HG02763 (cell line): ENCODE measurements around the gene HSD17B3.
"Not testable (repeated sequence)": the region's sequence is repeated elsewhere in the genome, so short reads cannot be mapped to it uniquely, and the experiment has no call there.

Source experiments
- ATAC-seq: cut with Tn5 transposase; IDR thresholded peaks from one replicate; pipeline ENCODE4 v1.9.1; 2021; ENCODE audit warnings: mild to moderate bottlenecking, moderate library complexity; ENCODE audit not compliant: unreplicated experiment

HSD17B3 gene

DNA sequence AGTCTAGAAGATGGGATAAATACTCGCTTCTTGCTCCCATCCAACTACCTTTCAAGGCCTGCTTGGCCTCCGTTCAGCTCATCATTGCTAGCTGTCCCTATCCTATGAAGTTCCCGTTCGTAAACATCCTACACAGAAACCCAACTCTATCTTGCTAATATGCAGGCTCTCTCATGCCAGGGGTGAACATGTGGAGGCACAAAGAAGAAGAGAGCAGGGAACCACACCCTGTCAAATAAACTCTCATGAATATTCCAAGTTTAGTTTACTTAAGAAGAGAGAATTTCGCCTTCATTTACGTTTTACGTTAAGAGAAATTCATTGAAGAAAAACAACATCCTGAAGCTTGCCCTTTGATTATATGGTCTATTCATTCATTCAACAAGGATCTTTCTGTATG, 7.9 kb upstream of the HSD17B3 start:
- no peak for ATAC-seq

DNA sequence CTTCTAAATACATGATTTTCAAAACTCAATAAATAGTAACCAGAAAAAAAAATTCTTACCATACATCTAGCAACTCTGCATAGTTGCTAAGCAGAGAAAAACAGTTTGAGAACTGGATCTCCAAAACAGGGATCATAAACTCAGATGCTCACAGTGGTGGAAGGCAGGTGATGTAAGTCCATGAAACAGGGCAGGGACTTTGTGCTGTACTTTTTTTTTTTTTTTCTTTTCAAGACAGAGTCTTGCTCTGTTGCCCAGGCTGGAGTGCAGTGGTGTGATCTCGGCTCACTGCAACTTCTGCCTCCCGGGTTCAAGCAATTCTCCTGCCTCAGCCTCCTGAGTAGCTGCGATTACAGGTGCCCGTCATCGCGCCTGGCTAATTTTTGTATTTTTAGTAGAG, 5.0 kb upstream of the HSD17B3 start:
- ATAC-seq = not testable (repeated sequence)

- ATAC-seq = no peak
These were observed 3.2 kb upstream of the HSD17B3 start for GRCh38 chr9:96305171-96305570.

- ATAC-seq = no peak
These were observed 2.3 kb upstream of the HSD17B3 start for GRCh38 chr9:96304230-96304629.

DNA sequence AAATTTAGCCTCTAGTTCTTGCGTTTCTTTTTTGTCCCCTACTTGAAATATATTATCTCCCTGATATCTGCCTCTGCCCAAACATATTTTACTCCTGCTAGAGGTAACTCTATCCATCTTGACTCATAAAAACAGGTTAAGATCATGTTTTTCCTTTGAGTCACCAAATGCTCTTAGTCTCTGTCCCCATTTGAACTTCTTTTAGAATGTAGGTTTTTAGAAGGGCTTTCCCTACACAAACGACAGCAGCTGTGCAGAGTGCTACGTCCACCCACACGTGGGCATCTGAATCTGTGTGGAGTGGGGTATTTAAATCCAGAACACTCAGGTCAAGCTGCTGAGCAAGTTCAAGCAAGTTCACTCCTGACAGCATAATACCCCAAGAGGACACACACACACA, 2.2 kb downstream of the HSD17B3 start:
- ATAC-seq = no peak

DNA sequence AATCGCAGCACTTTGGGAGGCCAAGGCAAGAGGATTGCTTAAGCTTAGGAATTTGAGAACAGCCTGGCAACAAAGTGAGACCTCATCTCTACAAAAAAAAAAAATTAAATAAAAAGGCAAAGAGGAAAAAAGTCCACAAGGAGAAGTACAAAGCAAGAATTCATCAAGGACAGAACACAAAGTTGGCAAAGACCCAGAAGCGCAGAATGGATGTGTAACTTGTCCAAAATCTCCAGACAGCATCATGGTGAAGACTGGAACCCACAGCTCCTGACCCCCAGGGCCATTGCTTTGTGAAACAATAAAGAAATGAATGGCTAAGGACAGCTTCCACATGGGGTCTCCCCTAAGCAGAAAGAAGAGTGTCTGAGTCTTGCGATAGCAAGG, 7.8 kb downstream of the HSD17B3 start:
- ATAC-seq = no peak

GRCh38 chr9:96293498-96294158, 8.3 kb downstream of the HSD17B3 start:
- ATAC-seq = no peak

DNA sequence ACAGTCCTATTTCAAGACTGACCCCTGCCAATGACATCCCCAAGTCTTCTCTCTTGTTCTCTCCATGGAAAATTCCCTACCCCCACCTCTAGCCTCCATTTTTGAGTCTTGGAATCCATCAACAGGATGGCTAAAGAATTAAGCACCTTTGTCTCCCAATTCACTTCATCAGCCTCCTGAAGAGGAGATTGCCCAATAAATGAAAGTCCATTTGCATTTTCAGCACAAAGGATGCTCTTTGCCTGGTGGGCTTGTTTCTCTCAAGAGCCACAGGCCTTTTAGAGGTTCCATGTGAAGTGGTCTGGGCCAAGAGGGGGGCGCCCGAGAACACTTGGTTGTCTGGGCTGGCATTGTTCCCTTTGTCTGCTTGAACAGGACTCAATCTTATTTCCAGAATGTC, 12.6 kb downstream of the HSD17B3 start:
- ATAC-seq = no peak

GRCh38 chr9:96281641-96282040, 20.3 kb downstream of the HSD17B3 start:
- no peak for ATAC-seq

DNA sequence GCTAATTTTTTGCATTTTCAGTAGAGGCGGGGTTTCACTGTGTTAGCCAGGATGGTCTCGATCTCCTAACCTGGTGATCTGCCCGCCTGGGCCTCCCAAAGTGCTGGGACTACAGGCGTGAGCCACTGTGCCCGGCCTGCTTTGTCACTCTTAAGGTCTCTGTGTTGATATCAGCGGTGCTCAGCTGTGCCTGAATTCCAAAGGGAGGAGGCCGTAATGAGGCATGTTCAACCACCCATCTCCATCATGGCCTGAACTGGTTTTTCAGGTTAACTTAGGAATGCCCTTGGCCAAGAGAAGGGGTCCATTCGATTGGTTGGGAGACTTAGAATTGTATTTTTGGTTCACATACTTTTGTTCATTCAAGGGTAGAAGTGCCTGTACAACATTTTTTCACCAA, 22.0 kb downstream of the HSD17B3 start:
- ATAC-seq = no peak

GRCh38 chr9:96274939-96275338, 27.0 kb downstream of the HSD17B3 start:
- no peak for ATAC-seq

- no peak for ATAC-seq
These were observed 31.7 kb downstream of the HSD17B3 start for GRCh38 chr9:96270236-96270744.

GRCh38 chr9:96258967-96259366, 43.0 kb downstream of the HSD17B3 start:
- ATAC-seq = no peak

DNA sequence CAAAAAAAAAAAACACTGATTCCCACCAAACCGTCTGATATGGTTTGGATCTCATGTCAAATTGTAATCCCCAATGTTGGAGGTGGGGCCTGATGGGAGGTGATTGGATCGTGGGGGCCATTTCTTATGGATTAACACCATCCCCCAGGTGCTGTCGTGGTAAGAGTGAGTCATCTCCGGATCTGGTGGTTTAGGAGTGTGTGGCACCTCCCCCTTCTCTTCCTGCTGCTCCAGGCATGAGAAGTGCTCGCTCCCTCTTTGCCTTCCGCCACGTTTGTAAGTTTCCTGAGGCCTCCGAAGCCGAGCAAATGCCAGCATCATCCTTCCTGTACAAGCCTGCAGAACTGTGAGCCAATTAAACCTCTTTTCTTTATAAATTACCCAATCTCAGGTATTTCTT, 45.2 kb downstream of the HSD17B3 start:
- ATAC-seq = no peak

DNA sequence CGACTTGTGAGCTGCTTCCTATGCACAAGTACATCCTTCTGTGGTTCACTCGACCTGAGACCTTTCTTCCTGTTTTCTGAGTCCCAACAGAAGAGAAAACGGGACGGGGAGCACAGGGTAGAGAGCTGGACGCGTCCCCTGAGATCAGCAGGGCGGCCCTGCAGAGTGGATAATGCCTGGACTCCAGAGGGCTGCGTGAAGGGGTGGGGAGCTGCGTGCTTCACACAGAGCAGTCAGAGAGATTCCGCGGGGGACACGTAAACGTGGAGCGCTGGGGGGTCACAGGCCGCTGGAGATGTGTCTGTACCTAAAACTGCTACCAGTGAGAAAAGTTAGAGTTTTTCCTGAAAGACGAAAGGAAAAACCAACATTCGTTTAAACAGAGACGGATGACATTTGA, 46.3 kb downstream of the HSD17B3 start:
- no peak for ATAC-seq

DNA sequence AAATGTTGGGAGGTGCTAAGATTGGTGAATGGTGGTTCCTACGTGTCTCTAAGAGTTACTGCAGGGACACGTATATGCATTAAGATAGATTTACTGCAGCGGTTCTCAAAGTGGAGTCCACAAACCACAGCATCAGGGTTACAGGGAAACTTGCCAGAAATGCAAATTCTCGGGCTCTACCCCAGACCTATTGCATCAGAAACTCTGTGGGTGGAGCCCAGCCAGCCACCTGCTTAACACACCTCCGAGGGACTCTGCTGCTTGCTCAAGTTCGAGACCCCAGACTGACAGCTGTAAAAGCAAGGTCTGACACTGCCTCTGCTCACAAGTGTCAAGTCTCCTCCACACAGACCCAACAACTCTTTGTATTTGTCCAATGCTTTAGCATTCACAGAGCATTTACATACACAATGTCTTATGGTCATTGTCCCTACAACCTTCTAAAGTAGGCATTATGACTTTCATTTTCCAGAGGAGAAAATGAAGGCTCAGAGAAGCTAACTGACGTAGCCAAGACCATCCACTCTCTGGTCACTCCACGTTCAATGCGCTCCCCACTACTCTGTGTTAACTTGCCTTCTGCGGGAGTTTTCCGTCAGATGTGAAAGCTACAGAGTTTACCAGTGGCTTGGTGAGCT, 48.8 kb downstream of the HSD17B3 start:
- no peak for ATAC-seq

GRCh38 chr9:96251451-96251850, 50.5 kb downstream of the HSD17B3 start:
- no peak for ATAC-seq

- ATAC-seq = no peak
These were observed 52.2 kb downstream of the HSD17B3 start for GRCh38 chr9:96249746-96250145.

DNA sequence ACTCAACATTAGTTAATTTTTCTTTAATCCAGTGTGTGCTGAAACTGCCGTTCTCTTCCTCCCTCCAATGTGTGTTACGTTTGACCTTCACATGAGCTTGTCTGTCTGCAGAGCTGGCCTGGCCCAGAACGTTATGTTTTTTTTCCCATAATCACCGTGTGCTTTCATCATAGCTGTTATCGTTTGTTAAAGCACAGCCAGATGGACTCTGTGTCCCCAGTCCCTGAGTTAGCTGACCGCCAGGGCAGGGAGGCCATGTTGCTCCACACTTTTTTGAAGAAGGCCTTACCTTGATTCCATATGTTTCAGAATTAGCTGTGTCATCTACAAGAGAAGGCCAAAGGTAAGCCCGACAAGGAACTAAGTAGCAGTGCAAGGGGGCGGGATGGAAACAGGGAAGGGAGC, 55.7 kb downstream of the HSD17B3 start:
- ATAC-seq = no peak

DNA sequence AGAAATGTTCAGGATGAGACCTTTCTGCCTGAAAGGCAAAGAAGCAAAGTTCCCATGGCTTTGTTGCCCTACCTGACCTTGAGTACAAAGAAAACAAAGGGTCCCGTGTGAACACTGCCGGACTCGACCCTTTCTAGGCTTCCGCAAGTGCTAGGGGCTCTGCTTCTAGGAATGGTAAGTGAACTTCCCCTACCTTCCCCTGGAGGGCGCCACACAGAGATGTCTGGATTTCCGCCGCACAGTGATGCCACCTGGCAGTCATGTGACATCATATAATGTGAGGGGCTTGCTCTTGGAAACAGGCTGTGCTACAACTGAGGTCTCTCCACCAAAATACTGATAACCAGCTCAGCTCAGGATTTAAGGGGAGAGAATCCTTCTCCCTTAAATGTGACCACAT, 56.6 kb downstream of the HSD17B3 start:
- no peak for ATAC-seq

DNA sequence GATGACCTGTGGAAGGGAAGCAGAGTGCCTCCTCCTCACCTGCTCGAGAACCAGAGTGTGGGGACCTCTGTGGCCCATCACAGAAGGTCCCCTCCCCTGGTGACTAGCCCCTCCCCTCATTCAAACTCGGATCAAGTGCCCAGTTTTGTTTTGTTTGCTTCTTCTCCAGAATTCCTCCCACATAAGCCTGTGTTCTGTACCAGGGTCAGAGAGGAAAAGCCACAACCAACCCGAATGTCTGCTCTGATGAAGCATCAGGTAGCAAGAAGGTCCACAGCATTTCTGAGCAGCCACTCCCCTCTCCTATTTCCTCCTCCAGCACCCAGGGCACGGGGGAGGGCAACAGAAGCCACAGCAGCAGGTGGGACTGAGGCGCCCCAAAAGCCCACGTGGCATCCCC, 58.2 kb downstream of the HSD17B3 start:
- ATAC-seq = no peak

DNA sequence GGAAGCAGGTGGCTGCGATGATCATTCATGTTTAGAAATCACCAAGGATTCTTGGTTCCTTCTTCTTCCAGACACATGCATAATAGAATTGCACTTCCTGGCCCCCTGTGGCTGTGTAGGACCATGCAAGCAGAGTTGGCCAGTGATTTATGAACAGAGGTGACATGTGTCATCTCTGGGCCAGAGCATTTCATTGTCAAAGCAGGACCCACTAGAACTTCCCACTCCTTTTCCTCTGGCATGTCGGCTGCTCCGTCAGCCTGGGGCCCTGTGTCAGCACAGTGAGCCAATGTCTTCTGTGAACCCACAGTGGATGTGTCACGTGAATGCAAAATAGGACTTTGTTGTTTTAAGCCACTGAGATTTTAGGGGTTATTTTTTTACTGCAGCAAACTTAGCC, 59.2 kb downstream of the HSD17B3 start:
- ATAC-seq = no peak

DNA sequence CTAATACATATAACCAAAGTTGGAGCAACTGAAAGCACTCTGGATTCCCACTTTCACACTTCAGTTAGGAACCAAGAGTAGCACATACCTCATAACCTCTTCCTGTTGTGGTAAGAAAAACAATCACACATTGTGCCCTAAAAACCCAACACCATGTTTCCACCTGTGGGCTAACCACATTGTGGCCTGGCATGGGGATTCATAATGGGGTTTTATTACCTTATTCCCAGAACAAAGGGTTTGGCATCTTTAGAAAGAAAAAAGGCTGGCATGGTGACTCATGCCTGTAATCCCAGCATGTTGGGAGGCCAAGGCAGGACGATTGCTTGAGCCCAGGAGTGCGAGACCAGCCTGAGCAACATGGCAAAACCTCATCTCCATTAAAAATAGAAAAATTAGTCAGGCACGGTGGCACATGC, 60.6 kb downstream of the HSD17B3 start:
- no peak for ATAC-seq
